Lower leg skin (tissue), 3 donors: Measurements from ENCODE around the gene VMO1.

Experiments used
- POLR2A ChIP-seq, 2 donors: fragments of 450-650 bp; IDR thresholded peaks; one replicate each; pipeline ENCODE4 v1.6.1; 2016 to 2017; ENCODE audit warnings: antibody characterized with exemption in 2 of 2, mild to moderate bottlenecking in 1 of 2, moderate library complexity in 1 of 2
- TF ChIP-seq, protein P1 (sequence below), 3 donors: fragments of 450-650 bp; IDR thresholded peaks; one replicate each; pipeline ENCODE4 v1.5.1; 2016; ENCODE audit warnings: antibody characterized with exemption in 3 of 3, mild to moderate bottlenecking in 3 of 3, moderate library complexity in 2 of 3

DNA sequence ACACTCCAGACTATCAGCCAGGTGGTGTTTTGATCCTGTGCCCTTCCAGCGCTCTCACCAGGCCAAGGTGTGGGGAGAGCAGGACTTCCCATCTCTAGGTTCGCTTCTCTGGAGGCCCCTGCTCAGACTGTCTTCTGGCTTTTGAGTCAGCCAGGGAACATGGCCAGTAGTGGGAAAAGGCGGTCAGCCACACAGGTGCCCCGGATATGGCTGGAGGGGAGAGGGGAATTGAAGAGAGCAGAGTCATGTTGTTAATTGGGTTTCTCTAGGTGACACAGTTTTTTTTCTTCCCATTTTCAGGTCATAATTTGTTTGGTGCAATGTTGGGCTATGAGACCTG lies 48.5 kb upstream of the VMO1 start:
- TF ChIP-seq, protein P1, sequence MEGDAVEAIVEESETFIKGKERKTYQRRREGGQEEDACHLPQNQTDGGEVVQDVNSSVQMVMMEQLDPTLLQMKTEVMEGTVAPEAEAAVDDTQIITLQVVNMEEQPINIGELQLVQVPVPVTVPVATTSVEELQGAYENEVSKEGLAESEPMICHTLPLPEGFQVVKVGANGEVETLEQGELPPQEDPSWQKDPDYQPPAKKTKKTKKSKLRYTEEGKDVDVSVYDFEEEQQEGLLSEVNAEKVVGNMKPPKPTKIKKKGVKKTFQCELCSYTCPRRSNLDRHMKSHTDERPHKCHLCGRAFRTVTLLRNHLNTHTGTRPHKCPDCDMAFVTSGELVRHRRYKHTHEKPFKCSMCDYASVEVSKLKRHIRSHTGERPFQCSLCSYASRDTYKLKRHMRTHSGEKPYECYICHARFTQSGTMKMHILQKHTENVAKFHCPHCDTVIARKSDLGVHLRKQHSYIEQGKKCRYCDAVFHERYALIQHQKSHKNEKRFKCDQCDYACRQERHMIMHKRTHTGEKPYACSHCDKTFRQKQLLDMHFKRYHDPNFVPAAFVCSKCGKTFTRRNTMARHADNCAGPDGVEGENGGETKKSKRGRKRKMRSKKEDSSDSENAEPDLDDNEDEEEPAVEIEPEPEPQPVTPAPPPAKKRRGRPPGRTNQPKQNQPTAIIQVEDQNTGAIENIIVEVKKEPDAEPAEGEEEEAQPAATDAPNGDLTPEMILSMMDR (IDR thresholded peaks at IDR 0.05) = no peak
- no peak for TF ChIP-seq POLR2A (IDR thresholded peaks at IDR 0.05)
